ENCODE results near the gene VTI1A.

The VTI1A gene

DNA sequence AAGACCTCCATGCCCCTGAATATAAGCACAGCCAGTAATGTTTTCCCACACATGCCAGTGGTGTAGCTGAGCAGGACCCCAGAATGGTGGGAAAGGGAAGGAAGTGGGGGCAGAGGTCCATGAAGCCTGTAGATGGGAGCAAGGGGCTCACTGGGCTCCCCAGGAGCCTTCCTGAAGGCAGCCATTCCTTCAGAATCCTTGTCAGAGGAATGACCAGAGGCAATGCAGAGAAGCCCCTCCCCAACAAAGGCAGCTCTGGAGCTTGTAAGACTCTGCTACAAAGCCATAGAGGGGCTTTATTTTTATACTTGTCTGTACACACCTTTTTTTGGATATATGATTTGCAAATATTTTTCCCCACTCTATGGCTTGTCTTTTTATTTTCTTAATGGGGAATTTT lies 338.1 kb downstream of the VTI1A start:
- DNase-seq (ENCODE audit: low read depth): no peak

DNA sequence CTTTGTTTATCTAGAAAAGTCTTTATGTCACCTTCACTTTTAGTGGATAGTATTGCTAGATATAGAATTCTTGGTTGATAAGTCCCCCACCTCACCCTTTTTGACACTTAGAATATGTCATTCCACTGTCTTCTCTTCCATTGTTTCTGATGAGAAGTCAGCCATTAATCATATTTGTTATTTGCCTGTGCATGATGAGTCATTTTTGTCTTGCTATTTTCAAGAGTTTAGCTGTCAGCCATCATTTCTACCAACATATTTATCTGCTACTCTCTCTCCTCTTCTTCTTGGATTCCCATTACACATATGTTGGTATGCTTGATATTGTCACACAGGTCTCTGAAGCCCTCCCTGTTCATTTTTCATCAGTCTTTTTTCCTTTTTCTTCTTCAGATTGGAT lies 342.2 kb downstream of the VTI1A start:
- no peak for DNase-seq (ENCODE audit: low read depth)

DNA sequence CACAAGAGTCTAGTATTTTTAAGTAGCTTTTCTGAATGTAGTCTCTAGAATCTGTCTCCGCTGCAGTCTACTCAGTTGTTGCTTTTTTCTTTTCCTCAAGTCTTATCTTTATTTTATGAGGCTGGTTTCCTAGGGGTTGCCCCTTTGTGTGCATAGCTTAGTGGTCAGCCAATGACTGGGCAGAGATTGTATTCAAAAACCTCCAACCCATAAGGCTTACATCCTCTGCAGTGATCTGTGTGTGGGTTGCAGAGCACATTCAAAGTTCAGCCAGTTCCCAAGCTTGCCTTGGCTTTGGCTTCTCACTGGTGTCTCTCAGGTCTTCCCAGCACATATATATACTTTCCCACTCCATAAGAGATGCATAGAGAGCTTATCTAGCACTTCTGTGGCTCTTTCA lies 343.0 kb downstream of the VTI1A start:
- DNase-seq (ENCODE audit: low read depth): no peak

DNA sequence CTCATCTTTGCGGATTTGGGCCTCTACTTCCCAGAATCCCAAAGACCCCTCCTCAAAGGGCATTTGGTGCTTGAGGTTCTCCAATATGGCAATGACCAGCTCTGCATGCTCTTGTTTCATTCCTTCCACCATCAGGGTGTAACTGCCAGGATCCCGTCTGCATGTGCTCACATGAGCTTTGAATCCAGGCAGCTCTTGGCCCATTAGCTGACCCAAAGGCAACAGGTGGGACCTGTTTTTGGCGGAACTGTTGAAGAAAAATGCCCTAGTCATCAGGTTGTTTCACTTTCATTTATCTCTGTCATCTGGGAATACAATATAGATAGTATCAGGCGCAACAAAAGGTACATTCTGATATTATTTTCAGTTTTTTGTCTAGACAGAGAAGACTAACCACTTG lies 343.9 kb downstream of the VTI1A start:
- no peak for DNase-seq (ENCODE audit: low read depth)

DNA sequence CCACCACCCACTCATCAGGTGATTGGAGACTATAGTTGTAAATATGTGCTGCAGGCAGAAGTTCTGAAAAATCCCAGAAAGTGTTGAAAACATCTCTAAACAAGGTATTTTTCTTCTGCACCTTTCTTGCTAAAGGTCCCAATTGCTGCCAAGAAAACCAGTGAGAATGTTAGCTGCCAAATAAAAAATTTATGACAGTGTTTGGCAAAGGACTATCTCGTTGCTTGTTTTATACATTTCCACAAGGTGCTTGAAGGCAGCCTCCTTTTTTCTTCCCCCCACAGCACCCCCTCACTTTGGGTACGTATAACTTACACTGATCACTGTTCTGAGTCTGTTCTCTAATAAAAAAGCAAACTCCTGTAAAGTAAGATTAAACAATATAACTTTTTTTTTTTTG lies 344.4 kb downstream of the VTI1A start:
- no peak for DNase-seq (ENCODE audit: low read depth)

DNA sequence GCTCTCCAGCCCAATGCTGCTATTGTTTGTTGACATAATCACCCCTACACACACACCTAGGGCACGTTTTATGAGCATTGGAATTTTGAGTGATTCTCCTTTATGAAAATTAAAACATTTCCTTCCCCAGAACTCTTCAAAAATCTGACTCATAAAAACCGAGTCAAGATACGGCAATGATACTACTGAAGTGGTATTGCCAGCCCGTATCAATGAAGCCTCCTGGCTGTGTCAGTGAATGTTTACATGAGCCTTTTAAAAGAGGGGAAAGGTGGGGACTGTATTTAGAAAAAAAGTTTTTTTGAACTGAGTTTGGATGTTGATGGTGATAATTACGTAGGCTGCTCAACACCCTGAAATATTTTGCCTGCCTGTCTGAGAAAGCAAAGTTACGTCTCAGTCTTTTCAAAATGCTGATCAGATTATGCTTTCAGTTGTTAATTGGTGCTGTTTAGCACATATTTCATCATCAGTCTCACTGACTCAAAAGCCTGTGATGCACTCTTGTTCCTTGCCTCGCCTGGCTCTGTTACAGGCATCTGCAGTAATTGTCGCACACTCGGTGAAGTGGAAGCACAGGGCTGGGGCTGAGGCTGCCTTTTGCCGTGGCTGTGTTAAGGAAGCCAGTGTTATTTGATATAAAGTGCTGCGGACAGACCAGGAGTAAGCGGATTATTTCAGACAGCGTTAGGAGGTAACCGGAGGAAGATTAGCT lies 345.6 kb downstream of the VTI1A start:
- DNase-seq (ENCODE audit: low read depth): no peak

DNA sequence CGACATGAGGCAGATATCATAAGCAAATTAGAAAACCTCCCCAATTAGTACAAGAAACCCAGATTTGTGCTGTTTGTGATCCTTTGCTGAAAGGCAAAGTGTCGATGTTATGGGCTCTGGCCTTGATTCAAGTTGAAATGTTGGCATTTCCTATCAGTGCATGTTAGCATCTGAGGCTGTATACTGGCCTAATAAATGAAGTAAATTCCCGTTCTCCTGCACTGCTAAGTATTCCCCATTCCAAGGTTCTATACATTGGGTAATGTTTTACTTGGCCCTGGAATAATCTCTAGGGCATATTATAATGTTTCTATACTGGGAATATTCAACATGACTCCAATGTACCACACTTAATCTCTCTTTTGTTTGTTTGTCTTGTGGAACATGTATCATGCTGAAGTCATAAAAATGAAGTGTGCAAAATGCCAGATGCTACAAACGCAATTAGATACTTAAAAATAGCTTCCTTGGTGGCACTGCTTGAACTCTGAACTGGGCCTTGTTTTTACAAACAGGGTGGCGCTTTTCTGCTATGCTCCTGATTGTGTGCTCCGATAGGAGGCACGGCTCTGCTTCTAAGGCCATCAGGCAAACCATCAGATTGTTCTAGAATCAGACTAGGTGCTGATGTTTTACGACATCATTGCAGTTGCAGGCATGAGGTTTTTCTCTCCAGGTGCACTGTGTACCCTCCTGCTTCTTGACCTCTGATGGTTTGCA lies 346.3 kb downstream of the VTI1A start:
- DNase-seq (ENCODE audit: low read depth): no peak

DNA sequence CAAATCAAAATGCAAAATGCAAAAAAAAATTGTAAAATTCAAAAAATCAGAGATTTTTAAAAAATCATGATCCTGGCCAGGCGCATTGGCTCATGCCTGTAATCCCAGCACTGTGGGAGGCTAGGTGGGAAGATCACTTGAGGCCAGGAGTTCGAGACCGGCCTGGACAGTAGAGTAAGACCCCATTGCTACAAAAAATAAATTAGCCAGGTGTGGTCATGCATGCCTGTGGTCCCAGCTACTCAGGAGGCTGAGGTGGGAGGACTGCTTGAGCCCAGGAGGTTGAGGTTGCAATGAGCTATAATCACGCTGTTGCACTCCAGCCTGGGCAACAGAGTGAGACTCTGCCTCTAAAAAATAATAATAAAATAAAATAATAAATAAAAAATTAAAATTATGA lies 347.2 kb downstream of the VTI1A start:
- DNase-seq (ENCODE audit: low read depth): no peak

DNA sequence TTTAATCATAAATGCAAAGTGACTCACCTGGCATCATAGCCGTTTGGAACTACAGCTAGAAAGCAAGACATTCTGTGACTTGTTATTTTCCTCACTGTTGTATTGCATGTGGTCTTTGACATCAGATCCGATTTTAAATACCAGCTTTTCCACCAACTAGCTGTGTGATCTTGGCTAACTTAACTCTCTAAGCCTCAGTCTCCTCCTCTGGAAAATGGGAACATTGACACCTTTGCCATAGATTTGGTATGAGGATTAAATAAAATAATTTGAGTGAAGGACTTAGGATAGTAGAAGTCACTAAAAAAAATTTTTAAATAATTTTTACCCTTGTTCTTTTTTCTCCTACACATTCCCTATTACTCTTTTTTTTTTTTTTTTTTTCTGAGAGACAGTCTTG lies 348.1 kb downstream of the VTI1A start:
- DNase-seq (ENCODE audit: low read depth): no peak

DNA sequence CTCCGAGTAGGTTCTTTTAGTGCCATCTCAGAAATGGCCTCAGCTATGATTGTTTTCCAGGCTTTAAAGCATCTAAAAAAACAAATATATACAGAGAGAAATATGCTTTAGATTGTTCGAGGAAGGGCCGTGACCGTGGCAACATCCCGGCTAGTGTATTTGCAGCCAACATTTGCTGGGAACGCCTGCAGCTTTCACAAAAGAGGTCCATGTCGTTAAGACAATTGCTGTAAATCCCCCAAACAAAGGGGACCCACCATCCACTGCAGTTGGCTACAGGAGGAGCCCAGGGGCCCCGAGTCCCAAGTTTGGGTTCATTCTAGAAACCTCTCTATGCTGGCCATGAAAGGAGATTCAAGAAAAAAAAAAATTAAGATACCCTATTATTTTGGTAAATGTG lies 350.2 kb downstream of the VTI1A start:
- no peak for DNase-seq (ENCODE audit: low read depth)

DNA sequence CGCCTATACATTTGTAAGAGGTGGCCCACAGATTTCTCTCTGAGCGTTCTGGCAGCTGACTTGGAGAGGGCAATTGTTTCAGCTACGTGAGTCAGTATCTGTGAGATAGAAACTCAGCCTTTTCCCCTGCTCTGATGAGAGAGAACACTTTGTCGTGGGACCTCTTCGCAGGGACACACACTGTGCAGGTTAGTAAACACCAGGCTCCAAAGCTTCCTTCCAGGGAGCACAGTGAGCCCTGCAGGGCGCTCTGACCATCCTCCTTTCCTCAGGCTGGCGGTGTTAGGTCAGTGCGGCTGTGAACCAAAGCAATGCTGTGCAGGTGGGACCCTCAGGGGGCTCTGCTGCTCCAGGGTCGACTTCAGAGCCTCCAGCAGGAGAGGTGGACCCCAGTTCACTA lies 350.8 kb downstream of the VTI1A start:
- DNase-seq (ENCODE audit: low read depth): no peak

DNA sequence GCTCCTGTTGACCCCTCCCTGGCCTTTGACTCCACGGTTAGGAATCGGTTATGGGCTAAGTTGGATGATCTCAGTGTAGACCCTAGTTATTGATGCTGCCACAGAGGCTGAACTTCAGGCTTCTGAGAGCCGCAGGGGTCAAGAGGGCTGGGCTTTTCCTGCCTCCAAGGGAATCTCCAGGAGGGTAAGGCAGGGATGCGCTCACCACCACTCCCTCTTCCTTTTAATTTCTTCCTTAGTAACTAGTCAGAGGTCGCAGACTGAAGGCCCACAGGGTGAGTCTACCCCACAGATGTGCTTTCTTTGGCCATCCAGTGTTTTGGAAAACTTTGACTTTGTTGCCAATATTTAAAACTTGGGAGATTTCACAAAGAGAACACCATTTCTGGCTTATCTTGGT lies 352.0 kb downstream of the VTI1A start:
- no peak for DNase-seq (ENCODE audit: low read depth)

DNA sequence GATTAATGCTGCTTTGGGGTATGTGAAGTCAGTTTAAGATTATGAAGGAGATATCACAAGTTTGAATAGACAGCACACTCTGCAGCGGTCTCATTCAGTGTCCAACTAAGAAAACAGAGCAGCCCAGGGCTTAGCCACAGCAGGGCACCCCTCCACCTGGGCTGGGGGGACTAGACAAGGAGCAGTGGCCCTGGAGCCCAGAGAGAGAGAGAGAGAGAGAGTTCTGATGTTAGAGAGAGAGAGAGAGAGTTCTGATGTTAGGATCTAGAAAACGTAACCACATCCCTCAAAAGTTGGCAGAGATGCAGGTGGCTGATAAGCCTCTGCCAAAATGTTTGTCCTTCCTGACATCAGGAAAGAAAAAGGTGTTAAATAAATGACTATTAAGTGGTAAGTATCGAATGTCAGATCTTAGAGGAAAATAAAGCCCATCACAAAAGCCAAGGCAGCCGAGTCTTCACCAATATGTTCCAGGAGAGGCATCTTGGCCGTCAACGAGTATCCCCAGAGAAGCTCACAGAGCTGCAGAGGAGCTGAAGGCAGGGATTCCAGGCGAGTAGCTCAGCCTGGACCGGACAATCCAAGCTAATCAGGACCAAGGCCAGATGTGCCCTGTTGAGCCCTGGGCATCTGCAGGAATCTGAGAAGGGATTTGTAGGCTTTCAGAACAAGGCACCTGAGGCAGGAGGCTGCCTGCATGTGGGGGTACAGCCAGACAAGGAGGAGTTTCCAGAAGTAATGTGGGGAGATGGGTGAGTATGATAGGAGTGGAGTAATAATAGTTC lies 352.9 kb downstream of the VTI1A start:
- DNase-seq (ENCODE audit: low read depth): no peak

DNA sequence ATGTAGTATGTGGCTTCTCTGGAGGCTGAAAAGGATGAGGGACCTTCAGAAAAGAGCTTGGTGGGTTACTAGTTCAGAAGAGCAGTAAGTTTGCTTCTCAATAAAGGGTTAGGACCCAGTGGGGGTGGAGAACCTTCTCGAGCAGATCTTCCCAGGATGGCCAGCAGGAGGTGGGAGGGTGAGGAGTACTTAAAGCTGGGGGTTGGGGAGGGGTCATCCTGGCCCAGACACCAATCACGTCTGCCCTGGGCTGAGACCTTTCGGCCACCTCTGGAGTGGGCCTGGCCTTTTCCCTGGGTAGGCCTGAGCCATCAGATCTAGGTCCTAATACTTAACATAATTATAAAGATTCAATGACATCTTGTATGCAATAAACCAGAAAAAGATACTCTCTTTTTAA lies 354.0 kb downstream of the VTI1A start:
- DNase-seq (ENCODE audit: low read depth): no peak

DNA sequence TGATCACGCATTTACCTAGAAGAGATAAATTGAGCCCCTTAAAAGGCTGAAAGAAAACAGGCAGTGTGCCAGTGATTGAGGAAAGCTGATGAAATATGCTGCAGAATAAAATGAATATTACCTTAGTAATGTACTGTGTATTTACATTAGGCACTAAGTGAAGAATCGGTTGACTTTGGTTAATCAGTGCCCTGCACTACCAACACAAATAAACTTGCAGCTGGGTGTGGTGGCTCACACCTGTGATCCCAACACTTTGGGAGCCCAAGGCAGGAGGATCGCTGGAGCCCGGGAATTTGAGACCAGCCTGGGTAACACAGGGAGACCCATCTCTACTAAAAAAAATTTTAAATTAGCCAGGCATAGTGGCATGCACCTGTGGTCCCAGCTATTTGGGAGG lies 354.7 kb downstream of the VTI1A start:
- DNase-seq (ENCODE audit: low read depth): no peak

DNA sequence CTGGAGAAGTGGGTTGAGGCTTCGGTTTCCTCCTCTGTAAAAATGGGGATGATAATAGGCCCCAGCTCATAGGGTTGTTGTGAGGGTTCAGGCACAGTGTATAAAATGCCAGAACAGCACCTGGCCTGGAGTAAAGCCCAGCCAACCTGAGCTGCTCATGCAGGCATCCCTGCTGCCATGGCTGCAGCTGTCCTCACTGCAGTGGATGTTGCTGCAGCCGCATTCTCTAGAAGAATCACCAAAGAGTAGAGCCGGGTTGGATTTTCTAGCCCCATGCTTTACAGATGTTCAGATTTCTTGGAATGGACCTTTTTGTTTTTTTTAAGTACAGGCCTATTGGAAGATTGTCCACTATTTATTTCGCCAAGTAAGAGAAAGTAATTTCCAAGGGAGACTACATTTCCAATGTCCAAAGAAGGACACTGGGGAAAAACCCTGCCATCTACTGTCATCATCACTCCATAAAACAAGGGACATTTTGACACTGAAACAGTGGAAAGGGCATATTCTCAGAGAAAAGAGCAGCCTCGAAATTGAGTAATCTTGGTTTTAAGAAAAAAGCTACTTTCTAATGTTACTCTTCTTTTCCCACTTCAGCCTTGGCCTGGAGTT lies 355.5 kb downstream of the VTI1A start:
- no peak for DNase-seq (ENCODE audit: low read depth)

DNA sequence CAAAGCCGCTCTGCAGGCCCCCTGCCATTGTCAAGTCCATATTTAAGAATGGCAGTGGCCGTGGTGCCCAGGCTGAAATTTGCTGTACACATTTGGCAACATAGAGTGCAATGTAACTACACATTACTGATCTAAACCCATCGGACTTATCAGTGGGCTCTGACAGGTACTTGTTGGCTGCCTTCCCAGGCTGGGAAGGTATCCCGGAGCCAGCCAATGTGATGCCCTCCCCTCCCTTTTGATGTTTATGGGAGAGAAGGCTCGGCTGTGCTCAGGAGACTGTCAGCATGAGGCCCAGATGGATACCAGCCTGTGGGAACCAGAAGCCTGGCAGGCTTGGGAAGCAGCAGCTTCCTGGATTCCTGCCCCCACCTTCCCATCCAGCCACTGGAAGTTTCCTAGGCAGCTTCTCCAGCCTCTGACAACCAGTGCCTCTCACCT lies 357.0 kb downstream of the VTI1A start:
- no peak for DNase-seq (ENCODE audit: low read depth)

DNA sequence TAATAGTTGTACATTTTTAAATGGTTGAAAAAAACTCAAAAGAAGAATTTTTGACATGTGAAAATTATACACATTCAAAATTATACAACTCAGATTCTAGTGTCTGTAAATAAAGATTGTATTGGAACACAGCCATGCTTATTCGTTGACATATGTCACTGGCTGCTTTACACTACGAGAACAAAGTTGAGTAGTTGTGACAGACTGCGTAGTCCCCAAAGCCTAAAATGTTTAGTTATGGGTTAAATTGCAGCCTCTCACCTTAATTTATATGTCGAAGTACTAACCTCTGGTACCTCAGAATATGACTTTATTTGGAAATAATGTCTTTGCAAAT lies 358.2 kb downstream of the VTI1A start:
- no peak for DNase-seq (ENCODE audit: low read depth)

DNA sequence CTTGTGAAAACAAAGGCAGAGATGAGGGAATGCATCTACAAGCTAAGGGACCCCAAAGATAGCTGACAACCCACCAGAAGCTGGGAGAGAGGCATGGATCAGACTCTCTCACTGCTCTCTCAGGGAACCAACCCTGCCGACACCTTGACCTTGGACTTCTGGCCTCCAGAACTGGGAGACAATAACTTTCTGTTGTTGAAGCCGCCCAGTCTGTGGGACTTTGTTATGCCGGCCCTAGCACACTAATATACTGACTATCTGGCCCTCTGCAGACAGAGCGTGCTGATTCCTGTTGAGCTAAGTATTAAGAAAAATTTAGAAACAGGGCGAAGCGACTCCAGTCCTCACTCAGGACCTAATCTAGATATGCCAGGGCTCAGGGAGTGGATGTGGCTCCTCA lies 358.7 kb downstream of the VTI1A start:
- DNase-seq (ENCODE audit: low read depth): no peak

DNA sequence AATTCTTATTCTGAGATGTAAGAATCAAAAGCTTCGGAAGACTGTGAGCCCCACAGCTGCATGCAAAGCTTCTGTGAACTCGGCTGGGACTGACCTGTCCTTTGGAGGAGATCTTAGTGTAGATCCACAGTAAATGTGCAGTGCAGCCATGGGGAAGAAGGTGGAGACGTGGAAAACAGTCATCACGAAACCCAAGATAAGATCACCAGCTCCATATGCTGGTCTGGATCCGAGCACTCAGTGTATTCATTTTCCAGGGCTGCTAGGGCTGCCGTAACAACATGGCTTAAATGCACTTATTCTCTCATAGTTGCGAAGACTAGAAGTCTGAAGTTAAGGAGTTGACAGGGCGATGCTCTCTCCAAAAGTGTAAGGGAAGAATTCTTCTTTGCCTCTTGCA lies 360.0 kb downstream of the VTI1A start:
- no peak for DNase-seq (ENCODE audit: low read depth)

DNA sequence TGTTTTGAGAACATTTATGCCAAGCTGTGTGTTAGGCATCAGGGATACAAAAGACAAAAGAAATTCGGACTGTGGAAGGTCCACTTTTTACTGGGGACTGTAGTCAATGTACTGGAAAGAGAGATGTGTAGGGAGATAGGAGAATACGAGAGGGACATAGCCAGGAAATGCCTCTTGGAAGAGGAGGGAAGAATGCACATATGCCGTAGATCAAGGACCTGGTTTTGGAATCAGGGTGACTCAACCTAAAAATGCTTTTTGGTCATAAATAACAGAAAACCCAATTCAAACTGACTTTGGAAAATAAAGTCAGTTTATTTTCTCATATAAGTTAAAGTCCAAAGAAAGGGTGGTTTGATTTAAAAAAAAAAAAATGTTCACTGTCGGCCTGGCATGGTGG lies 362.7 kb downstream of the VTI1A start:
- DNase-seq (ENCODE audit: low read depth): no peak

DNA sequence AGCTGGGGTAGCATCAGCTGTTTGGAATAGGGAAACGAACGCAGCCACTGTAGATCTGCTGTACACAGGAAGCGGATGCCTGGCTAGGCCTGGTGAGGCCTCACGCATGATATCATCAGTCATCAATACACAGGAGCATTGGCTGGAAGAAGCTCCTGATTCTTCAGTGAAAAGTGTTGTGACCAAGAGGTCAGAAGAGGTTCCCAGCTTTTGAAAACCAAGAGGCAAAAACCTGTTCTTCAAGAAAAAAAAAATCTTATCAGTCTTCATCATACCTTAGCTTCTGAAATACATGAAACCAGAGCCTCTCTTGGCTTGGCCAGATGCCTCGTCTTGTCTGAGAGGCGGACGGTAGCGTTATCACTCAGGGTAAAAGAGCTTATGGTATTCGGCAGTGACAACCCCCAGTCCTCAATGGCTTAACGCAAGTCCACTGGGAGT lies 363.7 kb downstream of the VTI1A start:
- no peak for DNase-seq (ENCODE audit: low read depth)
